Ureter (tissue), 1 donor: ENCODE data around the gene PGD. TPM values are rescaled to one million over a fixed set of nuclear protein-coding genes. Genes with fewer than 3 reads are reported as not detected.
A peak's percentile ranks its signal among the peaks of the same experiment; 100 is the strongest.

Source experiments
- DNase-seq: peaks from one replicate; pipeline ENCODE4 v3.0.0-alpha.2; 2020; ENCODE audit warnings: low spot score
- total RNA-seq: library from RNA; stranded (reverse); gene quantifications from one replicate; pipeline ENCODE4 v1.2.4, GENCODE V29; 2023
- donor health status: DM: yes; HTN: yes; CAD: no.

The PGD gene
- total RNA-seq = 85.1 TPM

- peak; percentile 99 for DNase-seq
Measured at GRCh38 chr1:10398734-10399443, at the start of gene PGD. Gene PGD (plus strand): TSS chr1:10399064. CDS start chr1:10399118, 54 bp downstream.

- DNase-seq = no peak
Measured at GRCh38 chr1:10353282-10353681, 45.6 kb upstream of the PGD start.

GRCh38 chr1:10353693-10354092 lies 45.2 kb upstream of the PGD start:
- no peak for DNase-seq

GRCh38 chr1:10360045-10360444 lies 38.8 kb upstream of the PGD start:
- no peak for DNase-seq

- no peak for DNase-seq
Measured at GRCh38 chr1:10361515-10361914, 37.3 kb upstream of the PGD start.

- DNase-seq = no peak
Measured at GRCh38 chr1:10368194-10368593, 30.7 kb upstream of the PGD start.

GRCh38 chr1:10374442-10374860 lies 24.4 kb upstream of the PGD start:
- no peak for DNase-seq

GRCh38 chr1:10377365-10378029 lies 21.4 kb upstream of the PGD start:
- DNase-seq = peak; percentile 80

GRCh38 chr1:10378081-10378841 lies 20.6 kb upstream of the PGD start:
- DNase-seq = peak; percentile 56

- no peak for DNase-seq
Measured at GRCh38 chr1:10379101-10379620, 19.7 kb upstream of the PGD start.

GRCh38 chr1:10379676-10380075 lies 19.2 kb upstream of the PGD start:
- no peak for DNase-seq

- DNase-seq = no peak
Measured at GRCh38 chr1:10380594-10381275, 18.1 kb upstream of the PGD start.

- DNase-seq = no peak
Measured at GRCh38 chr1:10383630-10384029, 15.2 kb upstream of the PGD start.

GRCh38 chr1:10384219-10384618 lies 14.6 kb upstream of the PGD start:
- no peak for DNase-seq

GRCh38 chr1:10386761-10387676 lies 11.8 kb upstream of the PGD start:
- no peak for DNase-seq

- no peak for DNase-seq
Measured at GRCh38 chr1:10387677-10388386, 11.0 kb upstream of the PGD start.

GRCh38 chr1:10388387-10388715 lies 10.5 kb upstream of the PGD start:
- DNase-seq = no peak

- DNase-seq = no peak
Measured at GRCh38 chr1:10389271-10389973, 9.4 kb upstream of the PGD start.

- no peak for DNase-seq
Measured at GRCh38 chr1:10396870-10397269, 2.0 kb upstream of the PGD start.

- no peak for DNase-seq
Measured at GRCh38 chr1:10398278-10398733, 558 bp upstream of the PGD start.
